ENCODE results near the gene RAPGEF1. TPM values are rescaled to one million over a fixed set of nuclear protein-coding genes. Genes with fewer than 3 reads are reported as not detected.

The RAPGEF1 gene
- total RNA-seq, 3 donors from 2014 or later: 67.1 to 103 (median 84.2) TPM

- no peak for TF ChIP-seq CTCF (IDR thresholded peaks at IDR 0.05)
- Histone ChIP-seq H3K36me3 (ENCODE audit: low read depth) (no peaks in the 10 kb centered on the region), H3K4me1 (ENCODE audit: low read depth) (peaks cover 8% of the 10 kb centered on the region), H3K9me3 (no peaks in the 10 kb centered on the region), H3K4me3 (no peak overlapping the region)
- intact Hi-C loops (cut with DNase I, micrococcal nuclease): no loop called here
- ATAC-seq (no peak), DNase-seq (no peak)
These were observed 43.9 kb downstream of the RAPGEF1 start for GRCh38 chr9:131695836-131696460.

GRCh38 chr9:131695366-131695765 is 44.5 kb downstream of the RAPGEF1 start:
- peaks cover 8% of the 10 kb centered on the region for H3K4me1 ChIP-seq (ENCODE audit: low read depth)
- H3K36me3 ChIP-seq (ENCODE audit: low read depth): no peaks in the 10 kb centered on the region
- no peak for TF ChIP-seq CTCF (IDR thresholded peaks at IDR 0.05)
- intact Hi-C loops (cut with DNase I, micrococcal nuclease): no loop called here
- DNase-seq (no peak), ATAC-seq (no peak)
- no peaks in the 10 kb centered on the region for H3K9me3 ChIP-seq
- H3K4me3 ChIP-seq: no peak overlapping the region

GRCh38 chr9:131693651-131694597 is 46.0 kb downstream of the RAPGEF1 start:
- no peaks in the 10 kb centered on the region for H3K9me3 ChIP-seq

GRCh38 chr9:131692612-131693562 is 47.0 kb downstream of the RAPGEF1 start:
- Histone ChIP-seq H3K4me1 (ENCODE audit: low read depth) (peaks cover 3% of the 10 kb centered on the region), H3K36me3 (ENCODE audit: low read depth) (no peaks in the 10 kb centered on the region), H3K9me3 (no peaks in the 10 kb centered on the region), H3K4me3 (no peak overlapping the region)
- no peak for TF ChIP-seq CTCF (IDR thresholded peaks at IDR 0.05)
- ATAC-seq: no peak
- intact Hi-C loops (cut with DNase I, micrococcal nuclease): no loop called here
- DNase-seq: no peak

More at GRCh38 chr9:131693651-131694597, 46.0 kb downstream of the RAPGEF1 start:
- no peak for TF ChIP-seq CTCF (IDR thresholded peaks at IDR 0.05)
- intact Hi-C loops (cut with DNase I, micrococcal nuclease): no loop called here
- DNase-seq: no peak
- H3K4me1 ChIP-seq (ENCODE audit: low read depth): peaks cover 8% of the 10 kb centered on the region
- no peak overlapping the region for H3K4me3 ChIP-seq
- ATAC-seq: no peak
- no peaks in the 10 kb centered on the region for H3K36me3 ChIP-seq (ENCODE audit: low read depth)

- intact Hi-C loops (cut with DNase I, micrococcal nuclease): no loop called here
- no peak overlapping the region for H3K4me3 ChIP-seq
- no peaks in the 10 kb centered on the region for H3K36me3 ChIP-seq (ENCODE audit: low read depth)
- peaks cover 3% of the 10 kb centered on the region for H3K4me1 ChIP-seq (ENCODE audit: low read depth)
- H3K9me3 ChIP-seq: no peaks in the 10 kb centered on the region
- ATAC-seq: no peak
- DNase-seq: no peak
- TF ChIP-seq CTCF (IDR thresholded peaks at IDR 0.05): no peak
These were observed 47.8 kb downstream of the RAPGEF1 start for GRCh38 chr9:131691969-131692611.

Data from mucosa of descending colon (tissue), 3 donors.